Neutrophil (primary cell): ENCODE data around the gene EYA2.

ENCODE experiments used
- H3K27ac ChIP-seq: fragments of 200-600 bp; sonication (generic); 2 replicates; pipeline ENCODE4 v1.5.1; 2016; ENCODE audit warnings: mild to moderate bottlenecking, moderate library complexity
- H3K27me3 ChIP-seq: fragments of 200-600 bp; sonication (generic); 2 replicates; pipeline ENCODE4 v1.6.0; 2016; ENCODE audit warnings: mild to moderate bottlenecking
- H3K36me3 ChIP-seq: fragments of 200-600 bp; sonication (generic); 2 replicates; pipeline ENCODE4 v1.5.1; 2017
- H3K4me1 ChIP-seq, 2 experiments: fragments of 200-600 bp in 1 of 2; sonication (generic) in 1 of 2; 1 replicate in 1 of 2; 2 replicates in 1 of 2; pipeline versions ENCODE4 v1.5.1 to v1.6.1; 2013 to 2016; ENCODE audit warnings: low read depth in 1 of 2, low read length in 1 of 2, mild to moderate bottlenecking in 1 of 2, moderate library complexity in 1 of 2; ENCODE audit not compliant: control insufficient read depth in 1 of 2, insufficient read depth in 1 of 2
- H3K4me3 ChIP-seq, 2 experiments: fragments of 200-600 bp in 1 of 2; sonication (generic) in 1 of 2; 1 replicate in 1 of 2; 2 replicates in 1 of 2; pipeline ENCODE4 v1.5.1; 2013 to 2016; ENCODE audit warnings: low read depth in 1 of 2, low read length in 1 of 2, mild to moderate bottlenecking in 1 of 2, moderate library complexity in 1 of 2
- H3K9me3 ChIP-seq: fragments of 200-600 bp; sonication (generic); 2 replicates; pipeline ENCODE4 v1.5.1; 2016
- CTCF ChIP-seq: fragments of 200-600 bp; sonication (generic); IDR thresholded peaks from 2 replicates; pipeline ENCODE4 v1.5.1; 2016; ENCODE audit warnings: antibody characterized with exemption

EYA2 gene

DNA sequence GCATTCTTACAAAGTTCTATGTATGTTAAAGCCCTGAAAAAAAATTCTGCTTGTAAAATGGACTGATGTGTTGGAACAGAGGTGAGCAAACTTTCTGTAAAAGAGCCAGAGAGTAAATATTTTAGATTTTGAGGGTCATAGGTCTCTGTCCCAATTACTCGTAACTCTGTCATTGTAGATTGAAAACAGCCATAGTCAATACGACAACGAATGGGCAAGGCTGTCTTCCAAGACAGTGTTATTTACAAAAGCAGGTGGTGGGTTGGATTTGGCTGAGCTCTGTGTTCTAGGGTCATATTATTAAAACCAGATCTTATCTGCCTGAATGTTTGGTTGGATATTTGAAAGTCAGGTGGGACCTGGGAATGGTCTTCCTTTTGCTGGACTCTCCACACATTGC lies 135.2 kb downstream of the EYA2 start:
- no peak overlapping the region for H3K27ac ChIP-seq
- H3K4me3 ChIP-seq, result no peak overlapping the region
- H3K4me1 ChIP-seq, result no peaks in the 10 kb centered on the region
- no peaks in the 10 kb centered on the region for H3K9me3 ChIP-seq
- no peak for TF ChIP-seq CTCF
- no peaks in the 10 kb centered on the region for H3K27me3 ChIP-seq
- H3K36me3 ChIP-seq, result no peaks in the 10 kb centered on the region

DNA sequence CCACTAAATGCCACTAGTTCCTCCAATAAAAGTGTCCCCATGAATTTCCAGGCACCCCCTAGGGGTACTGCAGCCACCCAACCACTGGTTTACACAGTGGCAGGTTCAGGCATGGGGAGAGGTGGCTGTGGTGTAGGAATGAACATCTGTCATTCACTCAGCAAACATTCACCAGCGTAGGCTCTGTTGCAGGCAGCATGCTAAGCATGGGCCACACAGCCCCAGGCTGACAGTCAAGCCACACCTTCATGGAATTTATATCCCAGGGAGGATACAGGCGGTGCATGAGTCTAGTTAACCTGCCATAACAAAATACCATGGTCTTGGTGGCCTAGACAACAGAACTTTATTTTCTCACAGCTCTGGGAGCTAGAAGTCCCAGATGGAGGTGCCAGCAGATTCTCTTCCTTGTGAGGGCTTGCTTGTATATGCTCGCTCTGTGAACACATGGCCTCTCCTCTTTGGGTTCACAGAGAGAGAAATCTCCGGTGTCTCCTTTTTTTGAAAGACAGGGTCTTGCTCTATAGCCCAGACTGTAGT lies 135.7 kb downstream of the EYA2 start:
- TF ChIP-seq CTCF, result no peak
- Histone ChIP-seq H3K4me3 (no peak overlapping the region), H3K4me1 (no peaks in the 10 kb centered on the region), H3K9me3 (no peaks in the 10 kb centered on the region), H3K36me3 (no peaks in the 10 kb centered on the region), H3K27me3 (no peaks in the 10 kb centered on the region), H3K27ac (no peak overlapping the region)

DNA sequence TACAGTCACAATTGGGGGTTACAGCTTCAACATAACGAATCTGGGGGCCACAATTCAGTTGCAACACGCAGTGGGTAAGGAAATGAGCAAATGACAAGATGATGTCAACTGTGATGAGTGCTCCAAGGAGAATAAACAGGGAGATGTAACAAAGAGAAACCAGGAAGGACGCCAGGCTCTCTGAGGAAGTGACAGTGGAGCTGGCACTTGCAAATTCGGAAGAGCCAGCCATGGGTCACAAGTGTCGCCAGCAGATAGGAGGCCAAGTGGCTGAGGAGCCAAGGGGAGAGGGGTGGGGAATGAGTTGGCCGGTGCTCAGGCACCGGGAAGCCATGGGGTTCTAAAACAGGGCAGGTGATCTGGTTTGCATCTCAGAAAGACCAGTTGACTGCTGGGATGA lies 136.4 kb downstream of the EYA2 start:
- no peaks in the 10 kb centered on the region for H3K9me3 ChIP-seq
- H3K27me3 ChIP-seq, result no peaks in the 10 kb centered on the region

DNA sequence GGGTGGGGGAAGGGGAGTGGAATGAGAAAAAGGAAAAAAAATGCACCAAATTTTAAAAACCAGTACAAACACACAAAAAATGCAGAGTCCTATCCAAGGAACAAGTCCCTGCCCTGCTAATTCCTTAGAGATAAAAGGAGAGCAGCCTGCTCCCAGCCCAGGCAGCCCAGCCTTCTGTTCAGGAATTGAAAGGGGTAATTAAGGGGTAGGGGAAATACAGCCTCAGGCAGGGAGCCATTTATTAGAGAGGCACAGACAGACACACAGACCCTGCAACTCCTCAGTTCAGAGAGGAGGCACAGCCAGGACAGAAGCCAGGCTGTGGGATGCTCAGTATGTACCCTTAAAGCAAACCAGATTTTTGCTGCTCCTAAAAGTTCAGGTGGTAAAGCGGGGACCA lies 137.2 kb downstream of the EYA2 start:
- Histone ChIP-seq H3K27ac (no peak overlapping the region), H3K36me3 (no peaks in the 10 kb centered on the region), H3K27me3 (no peaks in the 10 kb centered on the region), H3K4me3 (no peak overlapping the region), H3K9me3 (no peaks in the 10 kb centered on the region), H3K4me1 (no peaks in the 10 kb centered on the region)
- no peak for TF ChIP-seq CTCF

More for the DNA sequence above, 136.4 kb downstream of the EYA2 start:
- Histone ChIP-seq H3K4me3 (no peak overlapping the region), H3K4me1 (no peaks in the 10 kb centered on the region), H3K36me3 (no peaks in the 10 kb centered on the region), H3K27ac (no peak overlapping the region)
- TF ChIP-seq CTCF, result no peak

GRCh38 chr20:47032933-47033578 lies 138.4 kb downstream of the EYA2 start:
- Histone ChIP-seq H3K27me3 (no peaks in the 10 kb centered on the region), H3K36me3 (no peaks in the 10 kb centered on the region), H3K4me1 (no peaks in the 10 kb centered on the region), H3K27ac (no peak overlapping the region), H3K4me3 (no peak overlapping the region), H3K9me3 (no peaks in the 10 kb centered on the region)
- TF ChIP-seq CTCF, result no peak
